GM21529 (cell line): ENCODE data around the gene SDK2.

ENCODE experiments used
- ATAC-seq: cut with Tn5 transposase; IDR thresholded peaks from one replicate; pipeline ENCODE4 v1.9.1; 2021; ENCODE audit not compliant: unreplicated experiment

The SDK2 gene

GRCh38 chr17:73432624-73433190 lies 211.5 kb downstream of the SDK2 start:
- ATAC-seq, result no peak

GRCh38 chr17:73431401-73432205 lies 212.6 kb downstream of the SDK2 start:
- ATAC-seq, result no peak

- ATAC-seq, result no peak
Observed at GRCh38 chr17:73430848-73431247, 213.4 kb downstream of the SDK2 start.

- no peak for ATAC-seq
Observed at GRCh38 chr17:73430165-73430680, 214.0 kb downstream of the SDK2 start.

- peak; percentile 75 for ATAC-seq
Observed at GRCh38 chr17:73429440-73430164, 214.6 kb downstream of the SDK2 start.

GRCh38 chr17:73427198-73427597 lies 217.0 kb downstream of the SDK2 start:
- ATAC-seq, result no peak

- no peak for ATAC-seq
Observed at GRCh38 chr17:73424571-73424970, 219.7 kb downstream of the SDK2 start.

GRCh38 chr17:73423806-73424205 lies 220.4 kb downstream of the SDK2 start:
- ATAC-seq, result no peak

- no peak for ATAC-seq
Observed at GRCh38 chr17:73423159-73423715, 221.0 kb downstream of the SDK2 start.

- ATAC-seq, result no peak
Observed at GRCh38 chr17:73422121-73422520, 222.1 kb downstream of the SDK2 start.

- no peak for ATAC-seq
Observed at GRCh38 chr17:73420897-73421296, 223.3 kb downstream of the SDK2 start.

- no peak for ATAC-seq
Observed at GRCh38 chr17:73419881-73420280, 224.4 kb downstream of the SDK2 start.

GRCh38 chr17:73419051-73419450 lies 225.2 kb downstream of the SDK2 start:
- ATAC-seq, result no peak

- ATAC-seq, result no peak
Observed at GRCh38 chr17:73415782-73416181, 228.5 kb downstream of the SDK2 start.

- no peak for ATAC-seq
Observed at GRCh38 chr17:73414171-73414955, 229.9 kb downstream of the SDK2 start.

GRCh38 chr17:73412914-73413313 lies 231.3 kb downstream of the SDK2 start:
- no peak for ATAC-seq

- ATAC-seq, result no peak
Observed at GRCh38 chr17:73411313-73411747, 232.9 kb downstream of the SDK2 start.

GRCh38 chr17:73410586-73411312 lies 233.5 kb downstream of the SDK2 start:
- ATAC-seq, result no peak

- ATAC-seq, result no peak
Observed at GRCh38 chr17:73404246-73404645, 240.0 kb downstream of the SDK2 start.

GRCh38 chr17:73402466-73402865 lies 241.8 kb downstream of the SDK2 start:
- ATAC-seq, result no peak
